GM04503 (cell line): ENCODE results near the gene GFPT2.

Experiments
- DNase-seq: peaks from one replicate; pipeline ENCODE4 v3.0.0-alpha.2; 2012; ENCODE audit warnings: low read depth

GFPT2 gene

GRCh38 chr5:180350711-180351465 lies 2.2 kb downstream of the GFPT2 start:
- DNase-seq: no peak

DNA sequence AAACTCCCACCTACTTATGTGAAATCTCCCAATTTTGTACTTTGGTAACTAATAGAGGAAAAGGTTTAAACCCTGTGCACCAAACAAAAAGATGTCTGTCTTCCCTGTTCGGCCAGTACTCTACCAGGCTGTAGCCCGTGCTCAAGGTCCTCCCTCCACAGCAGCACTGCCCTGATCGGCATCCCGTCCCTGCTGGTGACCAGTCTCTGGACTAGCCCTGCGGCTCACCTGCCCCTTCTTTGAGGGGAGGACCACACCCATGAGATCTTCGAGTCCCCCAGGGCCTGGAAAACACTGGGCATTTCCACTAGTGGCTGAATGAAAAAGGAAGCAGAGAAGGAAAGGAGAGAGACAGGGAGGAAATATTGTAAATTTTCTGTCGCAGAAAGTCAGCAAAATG lies 2.8 kb downstream of the GFPT2 start:
- no peak for DNase-seq

GRCh38 chr5:180349391-180349790 lies 3.7 kb downstream of the GFPT2 start:
- no peak for DNase-seq

GRCh38 chr5:180348336-180348735 lies 4.8 kb downstream of the GFPT2 start:
- no peak for DNase-seq

GRCh38 chr5:180347702-180348101 lies 5.4 kb downstream of the GFPT2 start:
- DNase-seq: no peak

DNA sequence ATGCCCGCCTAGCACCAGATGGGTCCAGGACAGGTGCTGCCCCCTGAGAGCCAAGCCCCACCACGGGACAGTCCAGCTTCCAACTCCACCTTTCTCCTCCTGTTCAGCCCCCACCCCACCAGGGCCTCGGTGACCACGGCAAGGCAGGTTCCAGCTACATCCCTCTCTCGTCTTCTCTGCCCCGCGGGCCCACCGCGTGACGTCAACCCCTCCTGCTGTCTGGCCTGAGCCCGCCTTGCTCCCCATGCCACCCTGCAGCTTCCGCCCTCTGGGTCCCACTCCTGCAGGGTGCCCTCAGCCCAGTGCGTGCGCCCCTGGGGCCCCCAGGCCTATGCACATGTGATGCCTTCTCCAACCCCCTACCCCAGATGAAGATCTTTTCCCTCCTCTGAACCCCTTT lies 6.8 kb downstream of the GFPT2 start:
- no peak for DNase-seq

DNA sequence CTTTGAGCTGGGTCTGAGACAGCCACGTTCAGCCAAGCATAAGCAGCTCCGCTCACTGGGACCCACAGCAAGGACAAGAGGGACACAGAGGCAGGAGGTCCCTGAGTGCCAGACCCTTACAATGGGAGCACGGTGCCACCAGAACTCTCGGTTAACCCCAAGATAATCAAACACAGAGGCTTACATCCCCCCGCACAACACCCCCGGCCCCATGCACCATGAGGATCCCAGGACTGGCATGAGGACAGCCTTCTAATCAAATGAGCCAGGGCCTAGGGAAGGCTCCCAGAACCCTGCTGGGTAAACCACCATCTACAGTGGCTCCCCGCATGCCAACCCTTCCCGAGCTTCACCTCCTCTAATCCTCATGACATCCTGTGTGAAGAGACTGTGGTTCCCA lies 7.4 kb downstream of the GFPT2 start:
- DNase-seq: no peak

DNA sequence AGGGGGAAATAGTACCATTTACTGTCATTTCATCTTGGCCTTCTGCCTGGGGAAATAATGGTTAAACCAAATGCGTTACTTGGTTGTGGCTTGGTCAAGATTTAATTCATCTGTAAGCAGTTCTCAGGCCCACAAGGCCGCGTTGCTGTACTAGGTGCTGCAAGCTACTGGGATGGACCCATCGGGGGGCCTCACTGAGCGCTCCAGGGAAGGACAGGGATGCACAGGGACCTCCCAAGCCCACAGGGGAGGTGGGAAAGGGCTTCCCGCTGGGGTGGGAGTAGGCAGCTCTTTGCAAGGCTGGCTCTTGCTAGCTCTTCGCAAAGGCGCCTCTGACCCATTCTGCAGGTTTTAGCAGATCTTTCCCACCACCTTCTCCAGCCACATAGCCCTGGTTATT lies 8.0 kb downstream of the GFPT2 start:
- no peak for DNase-seq

DNA sequence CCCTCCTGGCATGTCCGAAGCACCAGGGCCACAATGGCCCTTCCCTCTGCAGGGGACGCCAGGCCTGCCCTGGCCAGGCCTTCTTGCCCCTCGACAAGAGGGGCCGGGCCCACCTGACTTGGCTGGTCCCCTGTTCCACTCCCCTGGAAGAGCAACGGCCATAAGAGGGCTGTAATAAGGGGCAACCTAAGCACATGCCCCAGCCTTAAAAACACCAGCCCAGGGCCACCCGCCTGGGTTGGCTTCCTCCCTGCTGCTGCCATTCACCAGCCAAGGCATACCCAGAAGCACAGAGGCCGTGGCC lies 8.5 kb downstream of the GFPT2 start:
- DNase-seq: no peak

- DNase-seq: no peak
These were observed 9.1 kb downstream of the GFPT2 start for GRCh38 chr5:180343831-180344695.

DNA sequence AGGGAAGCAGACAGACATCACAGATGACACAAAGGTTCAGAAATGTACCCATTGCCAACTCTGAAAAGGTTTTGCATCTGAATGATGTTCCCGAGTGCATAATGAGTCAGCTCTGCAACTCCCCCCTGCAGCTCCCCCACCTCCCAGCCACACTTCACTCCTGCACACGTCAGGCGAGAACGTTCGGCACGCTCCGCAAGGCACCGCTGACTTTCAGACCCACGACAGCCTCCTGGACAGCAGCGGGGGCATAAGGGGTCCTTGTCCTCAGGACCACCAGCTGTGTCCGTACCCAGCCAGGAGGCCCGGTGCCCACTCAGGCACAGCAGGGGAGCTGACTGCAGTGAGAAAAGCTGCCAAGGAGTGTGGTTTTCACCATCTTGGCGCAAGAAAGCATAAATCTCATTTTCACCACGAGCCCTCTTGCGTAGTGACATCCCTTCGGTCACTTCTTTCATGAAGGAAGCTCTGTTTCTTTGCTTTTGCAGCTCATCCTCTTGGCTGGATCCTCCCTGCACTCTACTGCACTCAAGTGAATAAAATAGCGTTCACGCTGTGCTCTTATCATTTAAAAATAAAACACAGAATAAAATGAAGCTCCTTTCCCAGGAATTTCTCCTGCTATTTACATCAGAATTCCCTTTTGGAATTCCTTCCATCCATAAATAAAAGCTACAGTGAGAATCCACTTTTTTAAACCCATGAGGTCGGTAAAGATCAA lies 9.9 kb downstream of the GFPT2 start:
- no peak for DNase-seq

- no peak for DNase-seq
These were observed 11.5 kb downstream of the GFPT2 start for GRCh38 chr5:180341595-180341994.

DNA sequence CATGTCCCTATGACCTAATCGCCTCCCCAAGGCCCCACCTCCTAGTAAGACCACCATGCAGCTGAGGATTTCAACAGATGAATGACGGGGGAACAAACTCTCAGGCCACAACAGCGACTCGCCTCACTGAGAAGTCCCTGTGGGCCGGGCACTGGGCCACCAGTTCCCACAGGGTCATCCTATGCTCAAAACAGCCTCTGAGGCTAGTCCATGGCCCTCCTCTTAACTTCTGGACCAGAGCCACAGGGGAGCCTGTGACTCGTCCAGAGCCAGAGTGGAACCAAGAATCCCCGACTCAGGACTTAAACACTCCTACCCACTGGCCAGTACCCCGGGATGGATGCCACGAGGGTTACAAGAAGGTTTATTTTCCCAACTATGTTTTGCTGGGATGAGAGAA lies 12.3 kb downstream of the GFPT2 start:
- DNase-seq: no peak

DNA sequence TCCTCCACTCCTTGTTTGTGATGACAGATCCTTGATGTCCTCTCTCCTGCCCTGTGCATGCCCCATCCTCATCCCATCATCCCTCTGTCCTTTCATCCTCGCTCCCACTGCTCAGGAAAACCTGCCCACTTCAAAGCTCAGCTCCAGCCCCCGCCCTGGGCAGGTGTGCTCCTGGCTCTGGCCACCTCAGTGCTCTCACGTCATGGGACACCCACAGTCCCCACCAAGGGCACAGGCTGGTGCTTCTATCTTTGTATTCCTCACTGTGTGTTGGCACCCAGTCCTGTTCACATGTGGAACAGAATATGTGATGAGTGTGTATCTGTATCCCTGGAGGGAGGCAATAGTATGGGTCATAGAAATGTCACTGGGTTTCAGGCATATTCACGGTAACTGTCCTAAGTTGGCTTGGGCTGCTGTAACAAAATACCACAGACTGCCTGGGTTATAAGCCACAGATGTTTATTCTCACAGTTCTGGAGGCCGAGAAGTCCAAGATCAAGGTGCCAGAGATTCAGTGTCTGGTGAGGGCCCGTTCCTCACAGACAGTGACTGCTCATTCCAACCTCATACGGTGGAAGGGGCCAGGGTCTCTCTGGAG lies 13.5 kb downstream of the GFPT2 start:
- no peak for DNase-seq

DNA sequence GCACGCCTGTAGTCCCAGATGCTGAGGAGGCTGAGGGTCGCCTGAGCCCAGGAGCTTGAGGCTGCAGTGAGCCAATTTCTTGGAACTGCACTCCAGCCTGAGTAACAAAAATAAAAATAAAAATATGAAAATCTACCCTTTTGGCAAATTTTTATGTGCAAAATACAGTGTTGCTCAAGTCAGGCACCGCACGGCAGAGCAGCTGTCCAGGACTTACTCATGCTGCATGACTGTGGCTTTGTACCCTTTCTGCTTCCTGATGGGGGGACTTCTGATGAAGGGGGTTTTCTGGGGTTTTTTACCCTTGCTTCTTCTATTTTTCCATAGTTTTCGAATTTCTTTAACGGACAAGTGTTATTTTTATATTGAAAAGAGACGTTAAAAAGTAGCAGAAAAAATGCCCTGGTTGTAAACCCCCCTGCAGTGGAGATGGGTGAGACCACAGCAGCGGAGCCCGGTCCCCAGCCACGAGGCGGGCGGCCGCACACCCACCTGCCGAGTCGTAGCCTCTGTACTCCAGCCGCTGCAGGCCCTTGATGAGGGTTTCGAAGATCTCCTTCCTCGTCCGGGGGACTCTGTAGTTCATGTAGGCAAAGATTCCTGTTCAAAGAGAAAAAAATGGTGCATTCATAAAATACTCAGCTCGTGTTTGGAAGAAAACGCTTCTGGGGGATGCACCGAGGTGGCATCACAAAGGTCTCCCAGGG lies 15.0 kb downstream of the GFPT2 start:
- no peak for DNase-seq

GRCh38 chr5:180336234-180337020 lies 16.7 kb downstream of the GFPT2 start:
- no peak for DNase-seq

DNA sequence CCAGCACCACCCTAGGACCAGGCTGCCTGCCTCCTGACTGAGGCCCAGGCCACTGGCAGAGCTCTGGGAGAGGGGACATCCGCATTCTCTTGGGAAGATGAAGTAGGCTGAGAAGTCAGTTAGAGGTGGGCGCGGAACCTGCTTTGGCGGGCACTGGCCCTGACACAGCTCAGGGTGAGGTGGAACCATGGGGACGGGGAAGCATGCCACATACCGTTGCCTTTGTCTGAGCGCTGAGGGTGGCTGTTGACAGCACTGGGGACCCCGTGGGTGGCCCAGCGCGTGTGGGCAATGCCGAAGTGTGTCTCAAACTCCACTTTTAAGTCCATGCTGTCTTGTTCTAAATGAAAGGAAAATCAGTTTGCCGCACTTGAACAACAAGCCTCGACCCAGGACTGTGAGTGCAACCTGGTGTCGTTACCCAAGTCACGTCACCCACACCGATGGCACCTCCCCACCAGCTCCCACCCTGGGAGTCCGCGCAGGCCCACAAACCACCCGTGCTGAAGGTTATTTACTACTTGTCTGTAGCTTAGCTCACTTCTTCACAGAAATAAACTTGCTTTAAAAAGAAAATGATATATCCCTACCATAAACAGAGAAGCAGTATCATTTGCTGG lies 17.4 kb downstream of the GFPT2 start:
- DNase-seq: no peak

- DNase-seq: no peak
These were observed 18.2 kb downstream of the GFPT2 start for GRCh38 chr5:180334751-180335613.

DNA sequence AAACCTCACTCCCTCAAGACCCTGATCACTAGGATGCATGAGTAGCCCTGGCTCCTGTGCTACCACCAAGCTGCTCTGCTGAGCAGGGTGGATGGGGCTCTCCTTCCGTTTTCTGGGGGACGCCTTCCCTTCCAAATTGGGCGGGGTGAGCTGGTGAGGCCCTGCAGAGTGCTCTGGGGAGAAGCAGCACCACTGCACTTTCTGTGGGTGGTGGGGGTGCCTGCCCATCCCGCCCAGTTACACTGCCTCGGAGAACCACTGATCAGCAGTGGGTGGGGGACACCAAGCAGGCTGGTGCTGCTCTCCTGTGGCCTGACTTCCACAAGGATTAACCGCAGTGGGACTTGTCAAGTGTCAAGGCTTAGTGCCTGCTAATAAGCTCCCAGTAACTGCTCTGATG lies 19.0 kb downstream of the GFPT2 start:
- no peak for DNase-seq

DNA sequence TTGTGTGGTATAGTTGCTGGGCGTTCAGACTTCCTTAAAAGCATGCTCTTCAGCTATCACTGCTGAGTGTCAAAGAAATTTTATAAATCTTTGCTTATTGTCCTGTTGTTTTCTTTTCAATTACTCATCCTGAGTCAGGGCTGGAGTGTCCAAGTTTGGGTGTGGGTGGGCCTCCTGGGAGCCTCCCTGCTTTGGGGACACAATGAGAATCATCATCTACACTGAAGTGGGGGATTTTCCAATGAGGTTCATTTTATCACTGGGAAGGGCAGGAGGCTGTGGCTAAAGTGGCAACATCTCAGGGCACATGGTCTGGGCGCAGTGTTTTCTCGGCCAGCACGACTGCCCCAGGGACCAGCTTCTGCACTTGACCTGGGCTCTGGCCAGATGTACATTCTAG lies 19.5 kb downstream of the GFPT2 start:
- no peak for DNase-seq
